ENCODE measurements around the gene TMEM235.

Gene TMEM235

GRCh38 chr17:78279360-78279990 is 48.0 kb downstream of the TMEM235 start:
- Histone ChIP-seq H3K4me3 (ENCODE audit: low read depth, low read length) (no peak overlapping the region), H3K36me3 (ENCODE audit: control insufficient read depth, insufficient read depth, low read length) (no peaks in the 10 kb centered on the region), H3K9me3 (ENCODE audit: control insufficient read depth, insufficient read depth, low read depth, low read length) (no peaks in the 10 kb centered on the region), H3K4me1 (ENCODE audit: control insufficient read depth, insufficient read depth, low read length) (peaks cover 28% of the 10 kb centered on the region), H3K27me3 (ENCODE audit: control insufficient read depth, insufficient read depth, low read length) (no peaks in the 10 kb centered on the region), H3K27ac (ENCODE audit: low read depth, low read length) (no peak overlapping the region), H3K9ac (ENCODE audit: low read length) (no peak overlapping the region)

GRCh38 chr17:78281249-78281845 is 49.9 kb downstream of the TMEM235 start:
- Histone ChIP-seq H3K4me3 (ENCODE audit: low read depth, low read length) (no peak overlapping the region), H3K9ac (ENCODE audit: low read length) (no peak overlapping the region), H3K27ac (ENCODE audit: low read depth, low read length) (no peak overlapping the region), H3K4me1 (ENCODE audit: control insufficient read depth, insufficient read depth, low read length) (peaks cover 28% of the 10 kb centered on the region), H3K36me3 (ENCODE audit: control insufficient read depth, insufficient read depth, low read length) (no peaks in the 10 kb centered on the region), H3K27me3 (ENCODE audit: control insufficient read depth, insufficient read depth, low read length) (no peaks in the 10 kb centered on the region), H3K9me3 (ENCODE audit: control insufficient read depth, insufficient read depth, low read depth, low read length) (no peaks in the 10 kb centered on the region)

GRCh38 chr17:78284146-78284545 is 52.7 kb downstream of the TMEM235 start:
- Histone ChIP-seq H3K9me3 (ENCODE audit: control insufficient read depth, insufficient read depth, low read depth, low read length) (no peaks in the 10 kb centered on the region), H3K27ac (ENCODE audit: low read depth, low read length) (no peak overlapping the region), H3K4me1 (ENCODE audit: control insufficient read depth, insufficient read depth, low read length) (peaks cover 18% of the 10 kb centered on the region; the same call in 1 of the 2 replicates), H3K36me3 (ENCODE audit: control insufficient read depth, insufficient read depth, low read length) (no peaks in the 10 kb centered on the region), H3K27me3 (ENCODE audit: control insufficient read depth, insufficient read depth, low read length) (no peaks in the 10 kb centered on the region), H3K9ac (ENCODE audit: low read length) (no peak overlapping the region), H3K4me3 (ENCODE audit: low read depth, low read length) (no peak overlapping the region)

GRCh38 chr17:78289004-78289403 is 57.6 kb downstream of the TMEM235 start:
- peaks cover 2% of the 10 kb centered on the region; the same call in 1 of the 2 replicates for H3K4me1 ChIP-seq (ENCODE audit: control insufficient read depth, insufficient read depth, low read length)
- no peak overlapping the region for H3K27ac ChIP-seq (ENCODE audit: low read depth, low read length)
- H3K27me3 ChIP-seq (ENCODE audit: control insufficient read depth, insufficient read depth, low read length): no peaks in the 10 kb centered on the region
- H3K36me3 ChIP-seq (ENCODE audit: control insufficient read depth, insufficient read depth, low read length): no peaks in the 10 kb centered on the region
- no peaks in the 10 kb centered on the region for H3K9me3 ChIP-seq (ENCODE audit: control insufficient read depth, insufficient read depth, low read depth, low read length)
- H3K4me3 ChIP-seq (ENCODE audit: low read depth, low read length): no peak overlapping the region
- H3K9ac ChIP-seq (ENCODE audit: low read length): no peak overlapping the region

- no peak overlapping the region for H3K4me3 ChIP-seq (ENCODE audit: low read depth, low read length)
- no peaks in the 10 kb centered on the region for H3K27me3 ChIP-seq (ENCODE audit: control insufficient read depth, insufficient read depth, low read length)
- H3K36me3 ChIP-seq (ENCODE audit: control insufficient read depth, insufficient read depth, low read length): no peaks in the 10 kb centered on the region
- no peak overlapping the region for H3K9ac ChIP-seq (ENCODE audit: low read length)
- H3K27ac ChIP-seq (ENCODE audit: low read depth, low read length): no peak overlapping the region
- H3K9me3 ChIP-seq (ENCODE audit: control insufficient read depth, insufficient read depth, low read depth, low read length): no peaks in the 10 kb centered on the region
- H3K4me1 ChIP-seq (ENCODE audit: control insufficient read depth, insufficient read depth, low read length): peaks cover 8% of the 10 kb centered on the region
These were observed 58.5 kb downstream of the TMEM235 start for GRCh38 chr17:78289802-78290363.
